ENCODE measurements around the gene GALNT1.
A peak's percentile ranks its signal among the peaks of the same experiment; 100 is the strongest.

Gene GALNT1

DNA sequence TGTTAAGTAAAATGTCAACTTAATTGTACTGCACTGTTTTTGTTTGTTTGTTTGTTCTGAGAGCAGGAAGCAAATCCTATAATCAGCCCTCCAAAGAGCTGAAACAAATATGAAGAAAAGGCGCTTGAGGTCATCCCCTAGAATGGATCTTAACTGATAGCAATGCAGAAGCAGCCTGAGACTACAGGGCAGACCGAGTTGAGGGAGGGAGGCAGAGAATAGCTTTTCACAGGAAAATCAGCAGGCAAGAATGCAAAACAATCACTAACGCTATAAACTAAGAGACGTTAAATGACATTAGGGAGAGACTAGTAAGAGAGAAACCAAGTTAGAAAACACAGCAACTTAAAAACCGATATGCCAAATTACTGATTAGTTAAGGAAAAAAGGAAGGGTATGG, 37.2 kb downstream of the GALNT1 start:
- DNase-seq (ENCODE audit: low read depth), result no peak

DNA sequence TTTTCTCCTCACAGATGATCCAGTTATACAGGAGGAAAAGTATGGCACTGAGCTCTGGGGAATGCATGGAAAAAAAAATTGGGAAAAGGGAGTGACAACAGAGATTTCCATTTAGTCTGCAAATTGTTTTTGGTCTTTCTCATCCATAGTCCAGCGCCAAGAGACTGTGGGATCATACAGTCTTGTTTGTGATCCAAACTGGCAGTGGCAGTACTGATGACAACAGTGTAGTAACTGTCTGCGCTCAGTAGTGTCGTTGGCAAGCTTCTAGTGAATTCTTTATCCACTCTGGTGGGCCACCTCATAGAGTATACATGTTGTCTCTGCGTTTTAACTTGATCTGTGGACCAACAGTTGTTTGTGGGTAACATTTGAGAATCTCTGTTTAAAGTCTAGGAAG, 37.9 kb downstream of the GALNT1 start:
- DNase-seq (ENCODE audit: low read depth), result no peak

DNA sequence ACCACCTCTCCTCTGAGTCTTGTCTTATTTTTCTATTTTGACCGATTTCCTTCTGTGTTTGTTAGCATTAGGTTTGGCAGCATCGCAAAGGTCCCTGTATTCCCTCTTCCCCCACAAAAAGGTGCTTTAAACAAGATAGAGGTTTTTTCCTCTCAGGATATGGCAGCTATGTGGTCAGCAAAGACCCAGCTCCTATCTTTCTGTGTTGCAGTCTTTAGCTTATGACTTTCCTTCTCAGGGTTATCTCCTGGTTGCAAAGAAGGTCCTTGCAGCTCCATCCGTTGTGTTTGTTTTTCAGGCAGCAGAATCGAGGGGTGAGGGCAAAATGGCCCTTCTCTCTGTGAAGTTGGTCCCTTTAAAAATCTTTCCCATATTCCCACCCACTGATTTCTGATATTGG, 38.4 kb downstream of the GALNT1 start:
- no peak for DNase-seq (ENCODE audit: low read depth)

DNA sequence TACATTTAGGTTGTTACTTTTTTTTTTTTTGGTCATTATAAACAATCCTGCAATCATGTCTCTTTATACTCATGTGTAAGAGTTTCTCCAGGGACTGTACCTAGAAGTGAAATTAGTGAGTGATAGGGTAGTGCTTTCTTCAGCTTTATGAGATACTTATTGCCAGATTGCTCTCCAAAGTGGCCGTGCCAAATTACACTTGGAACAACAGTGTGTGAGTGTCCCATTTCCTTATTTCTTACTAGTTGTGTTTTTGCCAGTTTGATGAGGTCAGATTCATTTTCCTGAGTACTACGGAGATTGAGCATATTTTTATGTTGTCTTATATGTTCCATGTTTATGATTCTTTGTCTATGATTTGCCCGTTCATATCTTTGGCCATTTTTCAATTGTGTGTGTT, 39.2 kb downstream of the GALNT1 start:
- DNase-seq (ENCODE audit: low read depth), result no peak

DNA sequence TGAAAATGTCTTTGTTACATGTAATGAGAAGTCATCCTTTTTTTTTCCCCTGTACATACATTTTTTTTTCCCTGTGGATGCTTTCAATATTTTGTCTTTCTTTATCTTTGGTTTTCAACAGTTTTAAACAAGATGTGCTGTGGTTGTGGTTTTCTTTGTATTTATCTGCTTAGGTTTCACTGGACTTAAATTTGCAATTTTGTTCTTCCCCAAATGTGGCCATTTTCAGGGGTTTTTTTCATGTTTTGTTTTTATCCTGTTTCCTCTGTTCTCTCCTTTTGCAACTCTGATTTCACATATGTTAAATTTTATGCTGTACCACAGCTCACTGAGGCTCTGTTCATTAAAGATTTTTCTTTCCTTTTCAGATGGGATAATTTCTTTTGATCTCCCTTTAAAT, 41.7 kb downstream of the GALNT1 start:
- no peak for DNase-seq (ENCODE audit: low read depth)

DNA sequence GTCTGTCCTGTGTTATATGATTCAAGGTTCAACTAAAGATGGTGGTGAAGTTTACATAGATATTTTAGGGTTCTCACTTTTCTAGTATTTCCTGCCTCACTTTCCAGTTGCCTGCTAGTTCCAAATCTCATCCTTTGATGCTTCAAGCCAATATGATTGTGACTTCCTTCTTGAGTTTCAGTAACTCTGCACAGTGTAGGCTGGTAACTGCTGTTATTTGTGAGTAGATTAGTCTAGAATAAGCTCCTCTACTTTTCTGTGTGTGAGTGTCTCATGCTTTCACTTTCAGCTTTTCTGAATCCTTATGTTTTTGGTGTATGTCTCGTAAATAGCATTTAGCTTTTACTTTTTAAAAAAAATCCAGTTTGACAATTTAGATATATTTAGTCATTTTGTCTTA, 42.6 kb downstream of the GALNT1 start:
- DNase-seq (ENCODE audit: low read depth), result no peak

DNA sequence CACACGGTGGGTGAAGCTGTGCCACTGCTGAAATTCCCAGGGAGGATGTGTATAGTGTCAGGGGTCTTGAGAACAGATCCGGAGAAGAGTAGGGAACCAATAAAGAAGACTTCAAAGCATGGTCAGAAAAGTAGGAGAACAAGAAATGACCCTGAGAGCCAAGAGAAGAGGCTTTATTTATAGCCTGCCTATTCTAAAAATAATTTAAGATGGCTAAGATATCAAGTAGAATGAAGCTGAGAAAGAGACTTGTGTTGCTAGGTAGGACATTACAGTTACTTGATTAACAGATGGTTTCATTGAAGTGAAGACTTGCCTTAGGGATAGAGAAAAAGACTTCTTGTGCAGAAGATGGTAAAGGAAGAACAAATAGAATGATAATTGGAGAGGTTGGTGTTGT, 43.7 kb downstream of the GALNT1 start:
- DNase-seq (ENCODE audit: low read depth), result no peak

DNA sequence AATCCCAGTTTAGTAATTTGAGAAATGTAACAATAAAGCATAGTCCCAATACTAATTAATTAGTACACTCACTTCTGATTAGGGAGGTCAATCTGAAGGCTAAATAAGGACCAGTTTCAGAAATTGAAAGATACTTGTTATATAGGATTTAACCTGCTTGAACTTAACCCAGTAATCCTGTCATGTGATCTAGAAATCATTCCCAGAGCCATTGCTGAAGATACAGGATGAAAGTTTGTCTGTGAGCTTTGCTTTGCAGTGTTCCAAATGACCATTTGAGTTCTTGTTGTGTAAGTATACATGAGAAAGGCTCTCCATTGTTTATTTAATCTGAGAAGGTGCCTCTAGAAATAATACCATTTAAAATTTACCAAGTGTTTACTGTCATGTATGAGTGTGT, 52.2 kb downstream of the GALNT1 start:
- DNase-seq (ENCODE audit: low read depth), result no peak

DNA sequence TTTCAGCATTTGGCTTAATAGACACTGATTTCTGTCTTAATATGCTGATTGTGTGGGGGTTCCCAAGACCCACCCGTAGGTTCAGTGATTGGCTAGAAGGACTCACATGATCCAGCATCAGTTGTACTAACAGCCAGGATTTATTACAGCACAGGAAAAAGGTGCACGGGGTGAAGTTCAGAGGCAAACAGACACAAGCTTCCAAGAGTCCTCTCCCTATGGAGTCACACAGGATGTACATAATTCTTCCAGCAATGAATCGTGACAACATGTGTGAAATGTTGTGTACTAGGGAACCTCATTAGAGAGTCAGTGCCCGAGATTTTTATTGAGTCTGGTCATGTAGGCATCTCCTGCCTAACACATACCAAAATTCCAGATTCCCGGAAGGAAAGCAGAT, 52.8 kb downstream of the GALNT1 start:
- DNase-seq (ENCODE audit: low read depth), result no peak

DNA sequence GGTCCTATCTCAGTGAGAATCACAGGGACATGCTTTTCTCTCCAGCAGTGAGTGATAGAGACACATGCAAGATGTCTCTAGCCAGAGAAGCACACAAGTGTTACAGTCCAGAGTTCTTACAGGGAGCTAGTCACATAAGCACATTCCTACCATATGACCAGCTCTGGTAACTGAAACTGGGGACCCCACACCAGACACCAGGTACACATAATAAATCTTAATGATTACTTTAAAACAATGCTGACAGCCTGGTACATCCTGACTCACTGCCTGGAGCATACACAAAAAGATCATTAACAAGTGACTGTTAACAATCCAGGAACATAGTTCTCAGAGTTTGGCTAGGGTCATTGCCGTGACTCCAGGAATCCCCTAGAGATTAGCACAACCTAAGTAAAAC, 53.6 kb downstream of the GALNT1 start:
- no peak for DNase-seq (ENCODE audit: low read depth)

DNA sequence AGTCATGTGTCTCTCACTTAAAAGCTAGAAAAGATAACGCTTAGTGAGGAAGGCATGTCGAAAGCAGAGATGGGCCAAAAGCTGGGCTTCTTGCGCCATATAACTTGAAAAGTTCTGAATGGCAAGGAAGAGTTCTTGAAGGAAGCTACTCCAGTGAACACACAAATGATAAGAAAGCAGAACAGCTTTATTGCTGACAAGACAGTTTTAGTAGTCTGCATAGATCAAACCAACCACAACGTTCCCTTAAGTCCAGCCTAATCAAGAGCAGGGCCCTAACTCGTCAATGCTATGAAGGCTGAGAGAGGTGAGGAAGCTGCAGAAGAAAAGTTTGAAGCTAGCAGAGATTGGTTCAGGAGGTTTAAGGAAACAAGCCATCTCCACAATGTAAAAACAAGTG, 55.7 kb downstream of the GALNT1 start:
- no peak for DNase-seq (ENCODE audit: low read depth)

DNA sequence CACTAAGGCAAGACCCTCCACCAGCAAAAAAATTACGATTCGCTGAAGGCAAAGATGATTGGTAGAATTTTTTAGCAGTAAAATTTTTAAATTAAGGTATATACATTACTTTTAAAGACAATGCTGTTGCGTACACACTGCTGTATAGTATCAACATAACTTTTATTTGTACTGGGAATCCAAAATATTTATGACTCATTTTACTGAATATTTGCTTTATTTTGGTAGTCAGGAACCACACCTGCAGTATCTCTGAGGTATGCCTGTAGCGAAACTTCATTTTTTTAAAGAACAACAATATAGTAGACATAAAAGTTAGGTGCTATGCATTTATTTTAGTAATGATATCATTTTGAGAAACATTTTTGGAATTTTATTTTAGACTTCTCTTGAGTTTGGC, 57.8 kb downstream of the GALNT1 start:
- DNase-seq (ENCODE audit: low read depth), result no peak

DNA sequence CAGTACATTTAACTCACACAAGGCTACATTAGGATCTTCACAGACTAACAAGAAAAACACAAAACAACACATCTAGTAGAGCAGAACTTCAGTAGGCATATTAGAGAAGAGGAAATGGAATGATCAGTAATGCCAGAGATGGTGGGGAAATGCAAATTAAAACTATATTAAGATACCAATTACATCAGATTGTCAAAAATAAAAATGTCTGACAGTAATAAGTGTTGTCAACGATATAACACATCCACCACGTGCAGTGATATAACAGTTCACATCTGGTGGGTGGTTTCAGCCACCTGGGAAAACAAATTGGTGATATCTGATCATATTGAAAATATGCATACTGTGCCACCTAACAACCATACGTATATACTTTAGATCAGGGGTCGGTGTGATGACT, 59.9 kb downstream of the GALNT1 start:
- DNase-seq (ENCODE audit: low read depth), result no peak

DNA sequence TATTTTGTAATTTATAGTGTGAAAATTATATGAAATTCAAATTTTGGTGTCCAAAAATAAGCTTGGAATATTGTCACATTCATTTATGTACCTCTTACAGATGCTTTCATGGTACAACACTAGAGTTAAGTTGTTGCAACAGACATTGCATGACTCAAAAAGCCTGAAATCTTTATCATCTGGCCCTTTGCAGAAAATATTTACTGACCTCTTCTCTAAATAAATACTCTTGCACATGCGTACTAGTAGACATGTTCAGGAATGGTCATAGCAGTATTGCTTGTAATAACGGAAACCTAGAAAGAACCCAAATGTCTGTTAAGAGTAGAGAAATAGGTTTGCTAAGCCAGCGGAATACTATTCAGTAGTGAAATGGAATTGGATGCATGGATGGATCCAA, 60.4 kb downstream of the GALNT1 start:
- no peak for DNase-seq (ENCODE audit: low read depth)

DNA sequence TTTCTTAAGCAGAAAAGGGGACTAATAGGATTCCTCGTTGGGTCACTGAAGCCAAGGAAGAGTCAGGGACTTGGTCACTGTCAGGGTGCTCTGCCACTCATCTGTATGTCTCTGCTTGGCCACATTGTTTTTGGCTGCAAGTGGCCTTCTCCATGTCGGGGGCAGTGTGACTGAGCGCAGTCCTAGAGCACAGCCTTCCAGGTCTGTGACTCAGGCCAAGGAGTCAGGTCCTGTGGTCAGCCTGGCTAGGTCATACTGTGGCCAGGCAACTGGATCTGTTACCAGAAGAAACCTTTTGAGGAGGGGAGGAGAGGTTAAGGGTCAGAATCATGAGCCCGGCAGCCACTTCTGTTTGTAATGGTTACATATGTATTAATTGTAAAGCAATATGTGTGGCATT, 61.3 kb downstream of the GALNT1 start:
- no peak for DNase-seq (ENCODE audit: low read depth)

DNA sequence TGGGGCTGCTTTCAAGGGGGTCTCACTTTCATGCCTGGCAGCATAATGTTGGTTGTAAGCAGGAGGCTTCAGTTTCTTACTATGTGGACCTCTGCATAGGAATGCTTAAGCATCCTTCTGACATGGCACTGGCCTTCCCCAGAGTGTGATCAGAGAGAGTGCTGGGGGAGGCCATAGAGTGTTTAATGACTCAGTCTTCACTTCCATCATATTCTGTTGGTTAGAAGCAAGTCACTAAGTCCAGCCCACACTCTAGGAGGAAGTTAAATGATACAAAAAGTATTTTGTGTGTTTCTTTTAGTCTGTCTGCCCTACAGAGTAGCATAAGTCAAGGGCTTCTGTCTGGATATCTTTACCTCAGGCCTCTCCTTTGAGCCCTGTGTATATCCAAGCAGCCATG, 64.9 kb downstream of the GALNT1 start:
- no peak for DNase-seq (ENCODE audit: low read depth)

DNA sequence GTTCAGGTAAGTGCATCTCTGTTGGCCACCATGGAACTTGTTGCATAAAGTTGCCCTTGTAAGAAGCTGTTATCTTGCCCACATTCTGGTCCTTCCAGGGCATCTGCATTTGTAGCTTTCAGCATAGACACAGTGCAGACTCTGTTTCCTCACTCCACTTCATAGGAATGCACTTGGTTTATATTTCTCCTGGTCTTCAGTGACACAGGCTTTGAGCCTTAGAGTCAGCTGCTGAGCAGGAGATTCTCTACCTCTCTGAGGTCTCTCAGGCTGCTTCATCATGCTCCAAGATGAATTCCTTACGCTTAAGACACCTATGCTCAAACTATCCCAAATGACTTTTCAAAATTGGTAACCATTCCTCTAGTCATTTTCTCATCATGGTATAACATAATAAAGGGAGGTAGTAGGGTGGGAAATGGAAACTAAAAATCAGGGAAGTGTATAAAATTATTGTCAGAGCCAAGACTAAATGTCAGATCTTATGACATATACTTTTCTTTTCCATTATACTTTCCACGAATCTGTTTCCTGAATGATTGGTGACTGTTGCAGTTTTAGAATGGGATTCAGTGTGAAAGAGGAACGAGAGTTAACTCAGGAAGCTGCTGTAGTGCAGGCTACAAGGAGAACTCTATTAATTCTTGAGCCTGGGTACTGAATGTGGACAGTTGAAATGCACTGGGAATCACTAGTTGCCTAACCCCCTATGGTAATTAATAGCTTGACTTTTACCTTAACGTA, 72.0 kb downstream of the GALNT1 start:
- DNase-seq (ENCODE audit: low read depth), result no peak

DNA sequence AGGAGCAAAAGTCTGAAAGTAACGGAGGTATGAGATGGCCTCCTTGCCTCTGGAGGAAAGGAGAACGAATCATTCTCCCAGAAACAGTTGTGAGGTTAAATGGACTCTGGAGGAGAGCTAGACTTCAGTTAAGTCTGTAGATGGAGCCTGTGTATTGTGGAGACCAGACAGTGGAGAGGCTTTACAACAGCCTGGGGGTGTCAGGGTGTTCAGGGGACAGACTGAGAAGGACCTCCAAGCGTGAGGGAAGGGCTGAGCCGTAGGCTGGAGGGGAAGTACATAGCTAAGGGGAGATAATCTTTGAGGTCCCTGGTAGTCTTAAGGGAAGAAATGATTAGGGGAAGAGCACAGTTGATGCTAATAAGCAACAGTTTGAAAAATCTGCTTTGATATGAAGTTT, 76.6 kb downstream of the GALNT1 start:
- no peak for DNase-seq (ENCODE audit: low read depth)

DNA sequence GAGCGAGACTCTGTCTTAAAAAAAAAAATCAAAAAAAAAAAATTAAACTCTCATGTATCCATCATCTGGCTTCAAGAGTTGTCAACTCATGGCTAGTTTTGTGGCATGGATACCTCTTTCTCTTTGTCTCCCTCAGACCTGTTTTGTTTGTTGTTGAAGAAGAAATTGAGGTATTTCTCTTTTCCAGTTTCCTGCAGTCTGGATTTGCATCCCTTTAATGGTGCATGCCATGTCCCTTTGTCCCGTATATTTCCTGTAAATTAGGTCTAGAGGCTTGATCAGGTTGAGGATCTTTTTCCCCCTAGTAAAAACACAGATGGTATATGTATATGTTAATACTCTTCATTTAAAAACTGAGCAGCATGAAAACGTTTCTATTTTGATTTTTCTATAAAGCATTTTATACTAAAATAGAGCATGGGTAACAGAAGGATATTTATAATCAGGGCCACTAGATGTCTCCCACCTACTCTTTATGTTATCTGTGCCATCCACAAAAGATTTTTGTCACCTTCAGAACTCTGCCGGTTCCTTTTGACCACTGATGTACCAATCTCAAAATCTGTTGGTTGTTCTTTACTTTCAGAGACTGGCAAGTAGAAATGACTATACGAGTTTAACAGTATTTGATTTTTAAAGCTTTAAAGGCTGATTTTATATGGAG, 80.1 kb downstream of the GALNT1 start:
- no peak for DNase-seq (ENCODE audit: low read depth)

DNA sequence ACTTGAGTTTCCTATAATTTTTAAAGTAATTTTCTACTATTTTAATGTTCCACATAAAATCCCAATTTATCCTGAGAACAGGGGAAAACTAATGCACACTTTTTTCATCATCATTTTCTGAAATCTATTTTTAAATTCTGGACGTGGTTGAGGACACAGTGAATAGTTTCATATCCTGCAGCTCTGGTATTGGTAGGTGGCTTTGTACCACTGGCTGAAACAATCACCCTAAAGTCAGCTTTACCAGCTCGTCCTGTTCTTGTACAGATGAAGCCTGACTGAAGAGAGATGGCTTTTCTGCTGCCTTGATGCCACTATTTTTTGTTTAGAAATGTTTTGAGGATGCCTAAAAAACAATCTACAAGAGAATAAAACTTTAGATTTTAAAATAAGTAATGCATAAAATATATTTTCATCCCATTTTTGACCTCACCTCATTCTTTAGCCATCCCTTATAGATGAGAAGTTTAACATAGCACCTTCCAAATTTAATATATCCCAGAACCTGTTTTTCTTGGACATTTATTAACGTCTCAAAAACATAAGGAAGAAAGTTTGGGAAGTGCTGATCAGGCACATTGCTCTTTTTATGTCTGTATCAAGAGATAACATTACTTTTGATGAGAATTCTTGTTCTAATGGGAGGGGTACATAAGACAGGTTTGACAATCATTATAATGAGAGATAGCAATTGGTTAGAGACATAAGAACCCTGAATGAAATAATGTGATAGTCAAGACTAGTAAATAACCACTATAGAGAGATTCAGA, 80.9 kb downstream of the GALNT1 start:
- no peak for DNase-seq (ENCODE audit: low read depth)

DNA sequence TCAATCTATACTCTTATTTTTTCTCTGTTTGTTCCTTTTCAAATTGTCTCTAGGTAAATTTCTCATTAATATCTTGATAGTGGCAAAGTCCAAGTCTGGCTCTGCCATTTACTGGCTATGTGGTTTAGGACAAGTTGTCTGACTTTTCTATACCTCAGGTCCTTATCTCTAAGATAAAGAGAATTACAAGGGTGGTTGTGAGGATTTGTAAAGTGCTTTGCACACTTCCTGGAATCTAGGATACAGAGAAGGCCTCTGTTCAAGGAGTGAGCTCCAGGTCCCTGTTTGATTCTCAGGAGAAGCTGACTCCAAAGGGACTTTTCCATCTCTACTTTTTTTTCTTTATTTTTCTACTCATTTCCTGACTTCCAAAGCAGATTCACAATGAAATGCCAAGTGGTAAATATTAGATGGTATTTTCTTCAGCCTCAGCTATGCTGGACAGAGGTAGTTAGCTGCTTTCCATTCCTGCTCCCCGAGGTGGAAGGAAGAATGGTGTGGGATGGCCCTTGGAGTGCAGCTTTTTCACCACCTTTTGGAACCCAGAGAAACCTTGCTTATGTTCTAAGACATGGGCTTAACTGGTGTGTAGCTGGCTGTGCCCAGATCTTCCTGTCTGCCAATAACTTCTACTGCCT, 90.5 kb downstream of the GALNT1 start:
- peak; percentile 5 for DNase-seq (ENCODE audit: low read depth)

DNA sequence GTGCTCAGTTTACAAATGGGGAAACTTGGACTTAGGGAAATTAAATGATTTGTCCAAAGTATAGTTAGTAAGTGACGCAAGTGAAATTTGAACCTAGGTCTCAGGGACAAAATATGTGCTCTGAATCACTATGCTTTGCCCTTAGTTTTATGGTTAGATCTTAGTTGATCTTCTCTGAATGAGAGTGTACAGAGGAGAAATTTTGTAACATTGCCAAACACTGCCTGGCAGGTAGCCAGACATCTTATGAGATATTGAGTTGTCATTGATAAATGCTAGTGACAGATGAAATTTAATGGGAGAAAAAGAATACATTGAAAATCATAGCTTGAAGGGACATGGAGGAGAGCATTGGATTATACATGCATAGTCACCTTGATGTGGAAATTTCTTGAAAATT, 91.4 kb downstream of the GALNT1 start:
- peak; percentile 8 for DNase-seq (ENCODE audit: low read depth)

DNA sequence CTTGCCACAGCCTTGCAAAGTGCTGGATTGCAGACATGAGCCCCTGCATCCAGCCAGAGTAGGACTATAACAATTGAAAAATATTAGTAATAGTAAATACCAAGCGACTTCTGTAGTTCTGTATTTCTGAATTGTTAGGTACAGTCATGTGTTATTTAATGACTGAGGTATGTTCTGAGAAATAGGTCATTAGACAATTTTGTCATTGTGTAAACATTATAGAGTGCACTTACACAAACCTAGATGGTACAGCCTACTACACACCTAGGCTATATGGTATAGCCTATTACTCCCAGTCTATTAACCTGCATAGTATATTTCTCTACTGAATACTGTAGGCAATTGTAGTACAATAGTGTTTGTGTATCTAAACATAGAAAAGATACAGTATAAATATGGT, 92.1 kb downstream of the GALNT1 start:
- no peak for DNase-seq (ENCODE audit: low read depth)
